Gastroesophageal sphincter (tissue), 3 donors: ENCODE data around the gene GRID2.

Experiments
- POLR2AphosphoS5 ChIP-seq: sonication (generic); formaldehyde crosslinking; IDR thresholded peaks from one replicate; pipeline ENCODE4 v1.6.1; 2017; ENCODE audit warnings: antibody characterized with exemption
- TF ChIP-seq, protein P1 (sequence below), 4 experiments: fragments of 200-600 bp in 2 of 4; fragments of 450-650 bp in 2 of 4; sonication (generic) in 1 of 4; IDR thresholded peaks; one replicate each; pipeline ENCODE4 v1.5.1; 2017 to 2019; ENCODE audit warnings: antibody characterized with exemption in 4 of 4, mild to moderate bottlenecking in 2 of 4, moderate library complexity in 2 of 4

DNA sequence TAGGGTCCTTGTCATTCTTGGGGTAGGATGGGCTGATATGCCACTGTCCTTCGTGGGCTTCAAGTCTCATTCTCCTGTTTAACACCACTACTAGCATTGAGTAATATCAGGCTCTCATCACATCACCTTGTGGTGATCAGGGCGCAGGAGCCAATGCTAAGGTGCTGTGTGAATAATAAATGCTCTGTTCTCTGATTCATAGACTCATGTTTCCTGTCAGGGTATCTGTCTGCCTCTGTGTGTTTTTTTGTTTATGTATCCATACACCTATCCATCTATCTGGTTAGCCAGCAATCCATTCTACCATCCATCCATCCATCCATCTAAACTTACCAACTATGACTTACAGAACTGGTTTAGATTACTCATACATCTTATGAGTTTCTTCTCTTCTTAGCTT lies 999.7 kb downstream of the GRID2 start:
- no peak for TF ChIP-seq POLR2AphosphoS5
- TF ChIP-seq, protein P1, sequence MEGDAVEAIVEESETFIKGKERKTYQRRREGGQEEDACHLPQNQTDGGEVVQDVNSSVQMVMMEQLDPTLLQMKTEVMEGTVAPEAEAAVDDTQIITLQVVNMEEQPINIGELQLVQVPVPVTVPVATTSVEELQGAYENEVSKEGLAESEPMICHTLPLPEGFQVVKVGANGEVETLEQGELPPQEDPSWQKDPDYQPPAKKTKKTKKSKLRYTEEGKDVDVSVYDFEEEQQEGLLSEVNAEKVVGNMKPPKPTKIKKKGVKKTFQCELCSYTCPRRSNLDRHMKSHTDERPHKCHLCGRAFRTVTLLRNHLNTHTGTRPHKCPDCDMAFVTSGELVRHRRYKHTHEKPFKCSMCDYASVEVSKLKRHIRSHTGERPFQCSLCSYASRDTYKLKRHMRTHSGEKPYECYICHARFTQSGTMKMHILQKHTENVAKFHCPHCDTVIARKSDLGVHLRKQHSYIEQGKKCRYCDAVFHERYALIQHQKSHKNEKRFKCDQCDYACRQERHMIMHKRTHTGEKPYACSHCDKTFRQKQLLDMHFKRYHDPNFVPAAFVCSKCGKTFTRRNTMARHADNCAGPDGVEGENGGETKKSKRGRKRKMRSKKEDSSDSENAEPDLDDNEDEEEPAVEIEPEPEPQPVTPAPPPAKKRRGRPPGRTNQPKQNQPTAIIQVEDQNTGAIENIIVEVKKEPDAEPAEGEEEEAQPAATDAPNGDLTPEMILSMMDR (IDR thresholded peaks at IDR 0.05) = no peak
